DND-41 (cell line): ENCODE data around the gene MACROD2.

Experiments used
- ATAC-seq: fragments of 200-7000 bp; cut with Tn5 transposase; 3 replicates; pipeline ENCODE4 v1.9.1; 2021; ENCODE audit warnings: low read depth; ENCODE audit not compliant: insufficient read depth
- DNase-seq: peaks from one replicate; pipeline ENCODE4 v3.0.0-alpha.2; 2020
- H2AFZ ChIP-seq: 2 replicates; pipeline ENCODE4 v1.6.0; 2012; ENCODE audit warnings: low read depth, low read length
- H3K27ac ChIP-seq: 2 replicates; pipeline ENCODE4 v1.5.1; 2012; ENCODE audit warnings: low read length, inconsistent platforms
- H3K27me3 ChIP-seq: fragments of 200-600 bp; sonication (generic); 2 replicates; pipeline ENCODE4 v1.6.0; 2012; ENCODE audit warnings: low read length, mild to moderate bottlenecking, inconsistent platforms; ENCODE audit not compliant: insufficient read depth, poor library complexity
- H3K36me3 ChIP-seq: 2 replicates; pipeline ENCODE4 v1.5.1; 2012; ENCODE audit warnings: low read length, inconsistent platforms; ENCODE audit not compliant: insufficient read depth
- H3K4me1 ChIP-seq: 2 replicates; pipeline ENCODE4 v1.5.1; 2012; ENCODE audit warnings: mild to moderate bottlenecking, low read length; ENCODE audit not compliant: insufficient read depth
- H3K4me2 ChIP-seq: 2 replicates; pipeline ENCODE4 v1.6.0; 2012; ENCODE audit warnings: mild to moderate bottlenecking, moderate library complexity, low read length, inconsistent platforms; ENCODE audit not compliant: insufficient read depth
- H3K4me3 ChIP-seq, 2 experiments: fragments of 200-600 bp in 1 of 2; shearing (Covaris generic) in 1 of 2; 2 replicates each; pipeline ENCODE4 v1.5.1; 2012 to 2016; ENCODE audit warnings: inconsistent platforms in 2 of 2, low read length in 2 of 2, mild to moderate bottlenecking in 2 of 2, low read depth in 1 of 2, moderate library complexity in 1 of 2
- H3K79me2 ChIP-seq: 2 replicates; pipeline ENCODE4 v1.6.0; 2012; ENCODE audit warnings: low read length, inconsistent platforms; ENCODE audit not compliant: insufficient read depth
- H3K9ac ChIP-seq: 2 replicates; pipeline ENCODE4 v1.6.0; 2012; ENCODE audit warnings: low read depth, mild to moderate bottlenecking, inconsistent platforms, low read length, moderate library complexity
- H3K9me3 ChIP-seq: 2 replicates; pipeline ENCODE4 v1.5.1; 2012; ENCODE audit warnings: low read length, moderate library complexity, mild to moderate bottlenecking, inconsistent platforms; ENCODE audit not compliant: insufficient read depth, severe bottlenecking
- H4K20me1 ChIP-seq: 2 replicates; pipeline ENCODE4 v1.6.0; 2012; ENCODE audit warnings: low read length; ENCODE audit not compliant: insufficient read depth
- EZH2 ChIP-seq: IDR thresholded peaks from 3 replicates; pipeline ENCODE4 v1.6.1; 2012; ENCODE audit warnings: borderline replicate concordance, low read depth, mild to moderate bottlenecking, moderate library complexity, low read length, inconsistent platforms; ENCODE audit not compliant: severe bottlenecking
- TF ChIP-seq, protein P1 (sequence below): IDR thresholded peaks from 2 replicates; pipeline ENCODE4 v1.5.1; 2012; ENCODE audit warnings: borderline replicate concordance, low read length, moderate library complexity, mild to moderate bottlenecking; ENCODE audit not compliant: poor library complexity, severe bottlenecking; ENCODE audit errors: extremely low read depth

The MACROD2 gene

DNA sequence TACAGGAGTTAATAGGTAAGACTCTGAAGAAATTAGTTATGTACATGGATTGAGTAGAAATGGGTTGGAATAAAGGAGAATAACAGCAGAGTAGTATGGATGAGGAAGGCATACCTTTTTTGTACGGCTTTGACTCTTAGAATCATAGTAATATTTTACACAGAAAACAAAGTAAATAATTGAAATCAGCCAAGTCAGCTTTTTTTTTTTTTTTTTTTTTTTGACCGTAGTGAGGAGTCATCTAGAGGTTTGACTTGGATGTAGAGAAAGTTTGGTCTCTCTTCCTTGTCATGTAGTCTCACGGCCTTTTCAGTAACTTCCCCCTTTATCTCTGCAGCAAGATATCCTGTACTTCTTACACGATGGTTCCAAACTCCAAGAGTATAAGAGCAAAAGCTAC is 183.2 kb downstream of the MACROD2 start:
- Histone ChIP-seq H3K4me3 (no peak overlapping the region), H3K9ac (no peak overlapping the region), H3K27me3 (no peaks in the 10 kb centered on the region), H3K79me2 (no peaks in the 10 kb centered on the region), H3K27ac (no peak overlapping the region), H3K4me1 (no peaks in the 10 kb centered on the region), H3K36me3 (no peaks in the 10 kb centered on the region), H2AFZ (no peak overlapping the region), H4K20me1 (no peaks in the 10 kb centered on the region), H3K9me3 (peaks cover 17% of the 10 kb centered on the region), H3K4me2 (no peak overlapping the region)
- TF ChIP-seq EZH2: no peak
- TF ChIP-seq, protein P1, sequence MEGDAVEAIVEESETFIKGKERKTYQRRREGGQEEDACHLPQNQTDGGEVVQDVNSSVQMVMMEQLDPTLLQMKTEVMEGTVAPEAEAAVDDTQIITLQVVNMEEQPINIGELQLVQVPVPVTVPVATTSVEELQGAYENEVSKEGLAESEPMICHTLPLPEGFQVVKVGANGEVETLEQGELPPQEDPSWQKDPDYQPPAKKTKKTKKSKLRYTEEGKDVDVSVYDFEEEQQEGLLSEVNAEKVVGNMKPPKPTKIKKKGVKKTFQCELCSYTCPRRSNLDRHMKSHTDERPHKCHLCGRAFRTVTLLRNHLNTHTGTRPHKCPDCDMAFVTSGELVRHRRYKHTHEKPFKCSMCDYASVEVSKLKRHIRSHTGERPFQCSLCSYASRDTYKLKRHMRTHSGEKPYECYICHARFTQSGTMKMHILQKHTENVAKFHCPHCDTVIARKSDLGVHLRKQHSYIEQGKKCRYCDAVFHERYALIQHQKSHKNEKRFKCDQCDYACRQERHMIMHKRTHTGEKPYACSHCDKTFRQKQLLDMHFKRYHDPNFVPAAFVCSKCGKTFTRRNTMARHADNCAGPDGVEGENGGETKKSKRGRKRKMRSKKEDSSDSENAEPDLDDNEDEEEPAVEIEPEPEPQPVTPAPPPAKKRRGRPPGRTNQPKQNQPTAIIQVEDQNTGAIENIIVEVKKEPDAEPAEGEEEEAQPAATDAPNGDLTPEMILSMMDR: no peak
- no peak for ATAC-seq
- DNase-seq: no peak

DNA sequence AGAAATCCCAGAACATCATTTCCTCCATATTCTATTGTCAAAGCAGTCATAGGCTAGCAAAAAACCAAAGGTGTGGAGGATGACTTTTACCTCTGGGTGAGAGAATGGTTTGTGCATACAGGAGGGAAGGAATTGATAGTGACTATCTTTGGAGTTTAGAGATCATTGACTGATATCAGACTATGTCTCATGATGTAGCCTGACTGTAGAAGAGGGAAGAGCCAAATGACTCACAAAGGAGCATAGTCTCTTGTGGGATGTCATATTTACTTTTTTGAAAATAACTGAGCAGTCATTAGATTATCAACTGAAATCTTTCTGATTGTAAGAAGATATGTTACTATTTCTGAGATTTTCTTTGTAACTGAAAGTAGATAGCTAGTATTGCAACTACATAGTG is 183.6 kb downstream of the MACROD2 start:
- ATAC-seq: no peak
- no peak overlapping the region for H3K9ac ChIP-seq

DNA sequence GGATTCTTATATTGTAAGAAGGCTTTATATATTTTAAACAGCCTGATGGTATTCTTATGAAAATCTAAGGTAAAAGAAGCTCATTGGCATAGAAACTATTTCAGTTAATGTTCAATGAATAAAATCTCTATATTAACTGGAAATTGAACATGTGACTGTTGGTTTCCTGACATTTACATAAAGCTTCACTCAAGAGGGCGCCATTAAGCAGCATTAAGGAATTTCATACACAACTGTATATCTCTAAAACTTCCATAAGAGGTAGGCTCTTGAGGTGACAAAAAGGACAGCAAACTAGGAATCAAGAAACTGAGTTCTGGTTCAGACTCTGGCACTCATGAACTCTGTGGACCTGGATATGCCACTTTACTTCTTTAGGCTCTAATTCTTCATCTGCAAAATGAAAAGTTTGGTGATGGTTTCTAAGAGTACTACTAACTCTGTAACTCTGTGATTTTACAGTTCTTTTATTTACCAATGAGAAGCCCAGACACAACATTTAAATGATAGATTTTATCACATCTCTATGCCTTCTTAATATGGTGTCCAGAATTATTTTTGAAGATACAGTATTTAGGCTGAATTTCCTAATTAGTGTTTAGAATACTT is 194.6 kb downstream of the MACROD2 start:
- Histone ChIP-seq H2AFZ (no peak overlapping the region), H3K4me3 (no peak overlapping the region)
- DNase-seq: no peak

More for the DNA sequence above, 183.6 kb downstream of the MACROD2 start:
- DNase-seq: no peak
- Histone ChIP-seq H3K27ac (no peak overlapping the region), H3K9me3 (peaks cover 17% of the 10 kb centered on the region), H3K79me2 (no peaks in the 10 kb centered on the region), H3K4me1 (no peaks in the 10 kb centered on the region), H3K36me3 (no peaks in the 10 kb centered on the region), H3K4me2 (no peak overlapping the region), H4K20me1 (no peaks in the 10 kb centered on the region), H3K4me3 (no peak overlapping the region), H3K27me3 (no peaks in the 10 kb centered on the region), H2AFZ (no peak overlapping the region)
- TF ChIP-seq, protein P1: no peak
- no peak for TF ChIP-seq EZH2

More for the DNA sequence above, 194.6 kb downstream of the MACROD2 start:
- peaks cover 4% of the 10 kb centered on the region for H3K27me3 ChIP-seq
- no peaks in the 10 kb centered on the region for H3K79me2 ChIP-seq
- H3K36me3 ChIP-seq: no peaks in the 10 kb centered on the region
- no peak overlapping the region for H3K9ac ChIP-seq
- H3K4me1 ChIP-seq: no peaks in the 10 kb centered on the region
- H4K20me1 ChIP-seq: no peaks in the 10 kb centered on the region
- H3K4me2 ChIP-seq: no peak overlapping the region
- peak; percentile 49; the same call in 1 of the 3 replicates for ATAC-seq
- no peaks in the 10 kb centered on the region for H3K9me3 ChIP-seq
- no peak overlapping the region for H3K27ac ChIP-seq
- no peak for TF ChIP-seq EZH2
- TF ChIP-seq, protein P1: peak; percentile 63
